GM21619 (cell line): ENCODE data around the gene GRAMD4.

ENCODE experiments used
- ATAC-seq: cut with Tn5 transposase; IDR thresholded peaks from one replicate; pipeline ENCODE4 v1.9.1; 2021; ENCODE audit not compliant: unreplicated experiment

The GRAMD4 gene, protein sequence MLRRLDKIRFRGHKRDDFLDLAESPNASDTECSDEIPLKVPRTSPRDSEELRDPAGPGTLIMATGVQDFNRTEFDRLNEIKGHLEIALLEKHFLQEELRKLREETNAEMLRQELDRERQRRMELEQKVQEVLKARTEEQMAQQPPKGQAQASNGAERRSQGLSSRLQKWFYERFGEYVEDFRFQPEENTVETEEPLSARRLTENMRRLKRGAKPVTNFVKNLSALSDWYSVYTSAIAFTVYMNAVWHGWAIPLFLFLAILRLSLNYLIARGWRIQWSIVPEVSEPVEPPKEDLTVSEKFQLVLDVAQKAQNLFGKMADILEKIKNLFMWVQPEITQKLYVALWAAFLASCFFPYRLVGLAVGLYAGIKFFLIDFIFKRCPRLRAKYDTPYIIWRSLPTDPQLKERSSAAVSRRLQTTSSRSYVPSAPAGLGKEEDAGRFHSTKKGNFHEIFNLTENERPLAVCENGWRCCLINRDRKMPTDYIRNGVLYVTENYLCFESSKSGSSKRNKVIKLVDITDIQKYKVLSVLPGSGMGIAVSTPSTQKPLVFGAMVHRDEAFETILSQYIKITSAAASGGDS

DNA sequence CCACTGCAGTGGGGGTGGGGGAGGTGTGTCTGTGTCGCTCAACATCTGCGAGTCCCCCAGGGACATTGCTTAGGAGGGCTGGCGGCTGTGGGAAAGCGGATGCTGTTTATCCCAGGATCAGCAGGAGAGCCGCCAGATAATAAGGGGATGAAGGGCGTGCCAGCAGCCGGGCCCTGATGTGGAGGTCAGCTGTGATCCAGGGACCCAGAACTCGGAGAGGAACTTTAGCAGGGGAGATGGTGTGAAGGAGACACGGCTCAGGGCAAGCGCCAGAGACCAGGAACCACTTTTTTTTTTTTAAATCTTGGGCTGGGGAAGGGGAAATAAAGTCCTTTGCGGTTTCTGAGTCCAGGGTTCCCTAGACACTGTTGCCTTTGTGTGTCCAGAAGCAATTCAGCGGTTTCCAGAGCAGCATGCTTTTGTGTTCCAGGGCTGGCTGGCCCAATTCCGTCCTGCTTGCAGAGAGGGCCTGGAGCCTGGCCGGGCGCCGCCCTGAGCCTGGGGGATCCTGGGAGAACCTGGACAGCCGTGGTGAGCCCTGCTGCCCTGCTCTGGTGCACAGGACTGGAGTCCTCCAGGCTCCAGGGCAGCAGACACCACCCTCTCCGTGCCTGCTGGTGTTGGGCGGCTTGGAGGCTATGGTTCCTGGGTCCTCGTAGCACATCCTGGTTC, at the start of gene GRAMD4:
Gene GRAMD4, plus strand, starts transcription at position 557 of the 672 bp plus-strand sequence. CDS start 6,414 bp downstream, outside the sequence.
- ATAC-seq = no peak

DNA sequence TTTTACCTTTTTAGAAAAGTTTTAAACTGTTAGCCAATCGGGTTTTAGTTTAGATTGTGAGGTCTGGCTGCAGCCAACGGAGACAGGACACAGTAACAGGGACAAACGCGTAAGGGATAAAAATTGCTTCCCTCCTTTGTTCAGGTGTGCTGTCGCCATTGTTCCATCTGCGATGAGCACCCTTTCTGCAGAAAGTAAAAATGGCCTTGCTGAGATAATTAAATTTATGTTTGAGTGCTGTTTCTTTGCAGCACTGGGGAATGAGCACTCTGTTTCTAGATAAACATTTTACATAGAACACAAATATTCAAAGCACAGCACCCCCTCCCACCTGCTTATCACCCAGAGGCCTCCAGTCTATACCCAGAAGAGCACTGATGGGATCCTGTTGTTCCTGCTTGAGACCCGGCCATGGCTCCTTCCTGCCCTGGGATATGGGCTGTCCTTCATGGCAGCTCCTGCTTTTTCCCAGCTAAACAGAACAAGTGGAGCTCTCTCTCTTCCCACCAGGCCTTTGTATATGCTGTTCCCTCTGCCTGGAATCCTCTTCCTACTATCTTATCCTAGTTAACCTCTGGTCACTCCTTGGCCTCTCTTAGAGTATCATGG, 48.4 kb upstream of the GRAMD4 start:
- no peak for ATAC-seq

DNA sequence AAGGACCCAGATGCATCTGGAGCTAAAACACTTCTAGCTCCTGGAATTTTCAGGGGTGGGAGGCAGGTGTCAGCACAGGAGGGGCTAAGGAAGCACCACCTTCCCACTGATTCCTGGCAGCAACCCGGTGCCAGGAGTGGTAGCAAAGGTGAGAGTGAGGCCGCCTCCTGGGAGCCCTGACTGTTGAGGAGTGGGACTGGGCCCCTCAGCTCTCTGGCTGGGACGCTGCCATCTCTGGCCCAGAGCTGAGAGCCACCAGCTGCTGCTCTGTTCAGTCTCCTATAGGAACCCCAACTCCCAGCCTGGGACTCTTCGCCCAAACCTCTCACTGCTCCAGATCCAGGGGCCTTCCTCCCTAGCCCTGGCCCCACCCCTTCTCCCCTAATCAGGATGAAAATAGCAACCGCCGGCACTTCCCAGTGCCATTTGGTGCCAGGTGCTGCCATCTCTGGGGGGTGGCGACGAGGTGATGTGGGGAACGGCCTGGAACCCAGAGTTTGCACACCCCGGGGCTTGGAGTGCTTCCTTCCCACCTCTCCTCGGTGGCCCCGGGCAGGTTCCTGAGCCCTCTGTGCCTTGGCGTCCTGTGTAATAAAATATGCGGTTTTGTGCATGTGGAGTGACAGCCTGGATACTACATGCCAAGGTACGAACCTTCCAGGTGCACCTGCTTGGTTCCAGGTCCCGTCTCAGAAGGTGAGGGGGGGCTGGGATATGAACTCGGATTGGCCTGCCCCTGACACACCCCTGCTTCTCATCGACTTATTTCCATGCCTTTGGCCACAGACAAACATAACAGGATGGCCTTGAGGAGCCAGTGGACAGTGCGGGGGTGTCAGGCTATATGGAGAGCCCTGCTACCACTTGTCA, 47.0 kb upstream of the GRAMD4 start:
- ATAC-seq = no peak

DNA sequence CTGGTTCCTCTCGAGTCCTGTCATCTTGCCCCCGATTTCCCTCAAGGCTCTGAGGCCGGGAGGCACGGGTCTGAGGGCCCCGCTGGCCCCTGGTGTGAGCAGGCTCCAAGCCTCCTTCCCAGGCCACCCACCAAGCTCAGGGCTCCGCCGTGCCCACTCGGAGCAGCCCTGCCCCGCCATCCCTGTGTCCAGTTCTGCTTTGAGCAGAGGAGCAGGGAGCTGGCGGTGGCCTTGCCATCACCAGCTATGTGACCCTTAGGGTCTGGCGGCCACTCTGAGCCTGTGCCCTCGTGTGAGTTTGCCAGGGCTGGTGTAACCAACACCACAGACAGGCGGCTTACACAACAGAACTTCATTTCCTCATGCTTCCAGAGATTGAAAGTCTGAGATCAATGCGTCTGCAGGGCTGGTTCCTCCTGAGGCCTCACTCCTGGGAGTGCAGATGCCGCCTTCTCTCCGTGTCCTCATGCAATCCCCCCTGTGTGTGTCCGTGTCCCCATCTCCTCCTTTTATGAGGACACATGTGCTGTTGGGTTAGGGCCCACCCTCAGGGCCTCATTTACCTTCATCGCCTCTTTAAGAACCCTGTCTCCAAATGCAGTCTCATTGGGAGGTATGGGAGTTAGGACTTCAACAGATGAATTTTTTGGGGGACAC, 46.3 kb upstream of the GRAMD4 start:
- ATAC-seq = no peak

DNA sequence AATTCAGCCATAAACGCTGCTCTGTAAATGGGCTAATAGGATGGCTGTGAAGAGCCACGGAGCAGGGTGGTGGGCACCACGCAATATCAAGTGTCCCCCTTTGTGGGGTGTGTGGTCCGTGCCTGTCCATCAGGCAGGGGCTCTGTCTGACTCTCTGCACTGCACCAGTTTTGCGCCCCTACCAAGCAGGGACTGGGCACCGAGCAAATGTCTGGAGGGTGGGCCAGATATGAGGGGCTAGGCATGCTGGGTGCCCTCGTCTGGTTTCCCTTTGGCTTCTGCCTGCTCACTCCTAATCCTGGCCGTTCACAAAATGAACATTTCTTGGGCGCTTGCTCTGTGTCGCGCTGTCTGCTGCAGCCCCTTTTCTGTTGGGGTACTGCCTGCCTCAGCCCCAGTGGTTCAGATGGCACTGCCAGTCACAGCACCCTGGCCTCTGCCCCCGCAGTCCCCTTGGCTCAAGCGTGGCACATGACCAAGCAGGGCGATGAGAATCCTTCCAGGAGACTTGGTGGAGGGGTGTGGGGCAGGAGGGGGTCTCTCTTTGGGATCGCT, 45.7 kb upstream of the GRAMD4 start:
- ATAC-seq = no peak

DNA sequence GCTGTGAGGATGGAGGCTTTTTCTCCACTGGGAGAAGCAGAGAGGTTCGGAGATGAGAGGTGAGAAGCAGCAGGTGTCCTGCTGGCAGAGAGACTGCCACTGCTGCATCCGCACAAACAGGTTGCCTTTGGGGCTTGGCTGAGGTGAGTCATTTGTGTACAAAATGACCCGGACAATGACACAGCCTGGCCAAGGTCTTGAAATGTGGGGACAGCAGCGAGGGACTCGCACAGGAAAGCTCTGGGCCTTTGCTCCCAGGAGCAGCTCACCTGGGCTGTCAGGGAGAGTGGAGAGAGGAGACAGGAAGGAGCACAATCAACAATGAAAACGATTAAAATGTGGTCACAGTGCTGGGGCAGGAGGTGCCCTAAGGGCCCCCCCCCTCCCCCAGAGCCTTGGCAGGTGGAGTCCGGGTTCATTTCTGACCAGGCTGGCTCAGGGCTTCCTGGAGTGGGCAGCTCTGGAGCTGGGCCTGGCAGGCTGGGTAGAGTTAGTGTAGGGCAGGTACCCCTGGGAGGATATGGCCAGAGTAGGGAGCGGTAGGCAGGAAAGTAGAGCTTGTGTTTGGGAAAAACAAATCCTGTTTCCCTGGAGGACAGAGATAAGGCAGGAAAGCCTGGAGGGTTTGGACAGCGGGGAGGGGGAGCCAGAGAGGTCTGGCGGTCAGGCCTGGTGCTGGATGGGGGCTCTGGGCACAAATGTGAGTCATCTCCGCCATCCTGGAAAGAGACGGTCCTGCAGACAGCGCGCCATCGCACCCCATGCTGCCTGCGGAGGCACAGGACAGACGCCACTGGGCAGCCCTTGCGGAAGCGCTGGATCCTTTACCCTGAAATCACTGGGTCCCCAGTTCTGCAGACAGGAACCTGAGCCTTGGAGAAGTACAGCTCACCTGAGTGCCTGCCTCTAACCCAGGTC, 44.9 kb upstream of the GRAMD4 start:
- no peak for ATAC-seq

DNA sequence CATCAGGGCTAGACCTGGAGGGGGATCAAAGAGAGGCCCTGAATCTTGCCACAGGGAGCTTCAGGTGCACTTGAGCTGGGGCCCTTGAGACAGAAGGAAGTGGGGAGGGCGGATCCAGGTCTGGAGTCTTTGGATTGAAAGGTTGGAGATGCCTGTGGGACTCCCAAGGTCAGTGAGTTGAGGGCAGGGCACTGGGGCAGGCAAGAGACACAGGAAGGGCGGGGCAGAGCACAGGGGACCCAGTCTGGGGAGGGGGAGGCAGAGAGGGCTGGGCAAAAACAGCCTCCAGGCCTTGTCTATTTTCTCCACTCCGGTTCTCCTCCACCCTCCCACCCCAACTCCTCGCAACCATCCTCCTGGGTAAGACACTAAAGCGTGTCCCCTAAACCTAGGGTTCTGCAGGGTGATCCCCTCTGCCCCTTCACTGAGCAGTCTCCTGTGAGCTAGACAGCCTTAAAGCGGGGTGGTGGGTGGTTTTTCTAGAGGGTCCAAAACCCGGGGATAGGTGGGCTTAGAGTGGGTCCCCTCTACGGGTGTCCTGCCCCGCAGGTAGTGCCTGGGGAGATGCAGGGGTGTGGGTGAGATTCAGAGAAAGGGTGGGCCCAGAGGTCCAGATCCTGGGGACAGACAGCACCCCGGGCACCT, 44.2 kb upstream of the GRAMD4 start:
- no peak for ATAC-seq

DNA sequence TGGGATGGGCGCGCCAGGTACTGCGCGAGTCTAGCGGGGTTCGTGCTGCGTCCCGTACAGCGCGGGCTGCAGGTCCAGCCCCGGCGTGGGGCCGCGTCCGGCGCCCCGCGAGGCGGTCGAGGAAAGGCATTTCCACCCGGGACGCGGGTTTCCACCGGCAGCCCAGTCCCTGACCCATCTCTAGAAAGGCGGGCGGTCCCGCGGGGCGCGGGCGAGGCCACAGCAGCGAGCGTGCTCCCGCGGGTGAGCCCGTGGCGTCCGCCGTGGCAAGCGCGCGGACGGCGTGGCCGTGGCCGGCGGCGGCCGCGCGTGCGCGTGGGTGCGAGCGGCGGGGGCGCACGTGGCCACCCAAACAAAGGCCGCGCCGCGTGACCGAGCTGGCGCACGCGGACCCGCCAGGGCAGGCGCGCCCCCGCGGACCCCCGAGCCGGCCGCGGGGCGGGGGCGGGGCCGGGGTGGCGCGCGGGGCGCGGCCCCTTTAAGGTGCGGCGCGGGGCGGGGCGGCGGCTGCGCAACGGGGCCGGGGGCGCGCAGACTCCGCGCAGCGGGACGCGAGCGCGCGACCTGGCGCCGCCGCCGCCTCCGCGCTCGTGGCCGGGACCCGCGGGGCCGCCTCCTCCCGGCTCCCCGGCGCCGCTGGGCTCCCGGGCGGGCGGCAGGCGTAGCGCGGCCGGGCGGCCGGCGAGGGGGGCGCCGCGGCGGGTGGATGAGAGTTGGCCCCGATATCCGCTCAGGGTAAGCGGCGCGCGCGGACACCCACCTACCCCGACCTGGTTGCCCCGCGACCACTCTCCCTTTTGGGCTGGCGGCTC, 43.4 kb upstream of the GRAMD4 start:
- ATAC-seq = peak; percentile 49

DNA sequence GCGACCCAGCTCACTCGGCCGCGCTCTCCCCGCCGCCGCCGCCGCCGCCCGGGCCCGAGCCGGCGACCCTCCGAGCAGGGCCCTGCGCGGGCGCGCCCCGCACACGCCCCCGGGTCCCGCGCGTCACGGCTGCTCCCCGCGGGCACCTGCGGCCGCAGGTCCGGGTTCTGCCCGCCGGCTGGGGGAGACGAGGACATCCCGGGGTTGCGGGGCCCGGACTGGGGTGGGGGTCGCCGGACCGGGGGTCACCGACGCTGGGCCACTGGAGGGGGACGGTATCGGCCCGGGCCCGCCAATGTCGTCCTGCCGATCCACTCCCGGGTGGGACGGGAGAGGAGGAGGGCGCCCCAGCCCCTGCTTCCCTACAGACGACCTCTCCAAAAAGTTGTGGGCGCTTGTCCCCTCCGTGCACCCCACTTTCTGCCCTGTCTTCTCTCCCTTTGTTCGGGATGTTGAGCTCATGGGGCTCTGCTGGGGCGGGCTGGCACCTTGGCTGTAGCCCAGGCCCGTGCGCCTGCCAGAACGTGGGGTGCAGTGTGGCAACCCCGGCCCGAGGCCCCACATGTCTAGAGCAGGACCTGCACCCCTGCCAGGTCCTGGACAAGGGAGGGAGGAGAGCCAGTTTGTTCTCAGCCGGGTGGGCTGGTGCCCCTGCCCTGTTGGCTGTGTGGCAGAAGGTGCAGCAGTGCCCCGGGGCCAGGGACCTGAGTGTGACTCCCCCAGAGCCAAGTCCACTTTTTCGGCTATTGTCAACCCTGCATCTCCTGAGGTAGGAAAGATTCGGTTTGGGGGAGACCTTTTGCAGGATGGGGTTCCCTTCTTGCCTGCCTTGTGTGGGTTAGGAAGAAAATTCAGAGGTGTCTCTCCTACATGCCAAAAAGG, 42.6 kb upstream of the GRAMD4 start:
- no peak for ATAC-seq

DNA sequence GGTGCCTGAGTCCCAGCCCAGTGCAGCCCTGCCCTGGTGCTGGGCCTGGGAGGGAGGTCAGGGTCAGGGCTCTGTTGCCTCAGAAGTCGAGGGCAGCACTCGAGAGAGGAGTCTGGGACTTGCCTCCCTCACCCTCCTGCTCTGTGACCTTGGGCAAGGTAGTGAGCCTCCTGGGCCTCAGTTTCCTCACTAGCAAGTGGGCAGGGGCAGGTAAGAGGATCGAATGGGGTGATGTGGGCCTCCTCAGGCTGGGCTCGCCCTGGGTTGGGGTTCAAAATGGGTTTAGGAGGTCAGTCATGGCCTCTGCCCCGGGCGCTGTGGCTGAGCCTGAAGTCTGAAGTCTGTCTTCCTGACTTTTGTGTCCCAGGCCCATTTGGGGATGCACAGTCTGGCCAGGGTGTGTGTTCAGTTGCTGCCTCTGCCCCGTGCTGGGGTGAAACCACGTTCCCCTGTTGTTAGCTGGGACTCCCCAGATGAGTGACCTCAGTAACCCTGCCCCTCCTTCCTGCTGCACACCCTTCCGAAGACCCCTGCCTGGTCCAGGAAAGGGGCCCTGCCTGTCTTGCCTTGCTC, 41.8 kb upstream of the GRAMD4 start:
- ATAC-seq = no peak

DNA sequence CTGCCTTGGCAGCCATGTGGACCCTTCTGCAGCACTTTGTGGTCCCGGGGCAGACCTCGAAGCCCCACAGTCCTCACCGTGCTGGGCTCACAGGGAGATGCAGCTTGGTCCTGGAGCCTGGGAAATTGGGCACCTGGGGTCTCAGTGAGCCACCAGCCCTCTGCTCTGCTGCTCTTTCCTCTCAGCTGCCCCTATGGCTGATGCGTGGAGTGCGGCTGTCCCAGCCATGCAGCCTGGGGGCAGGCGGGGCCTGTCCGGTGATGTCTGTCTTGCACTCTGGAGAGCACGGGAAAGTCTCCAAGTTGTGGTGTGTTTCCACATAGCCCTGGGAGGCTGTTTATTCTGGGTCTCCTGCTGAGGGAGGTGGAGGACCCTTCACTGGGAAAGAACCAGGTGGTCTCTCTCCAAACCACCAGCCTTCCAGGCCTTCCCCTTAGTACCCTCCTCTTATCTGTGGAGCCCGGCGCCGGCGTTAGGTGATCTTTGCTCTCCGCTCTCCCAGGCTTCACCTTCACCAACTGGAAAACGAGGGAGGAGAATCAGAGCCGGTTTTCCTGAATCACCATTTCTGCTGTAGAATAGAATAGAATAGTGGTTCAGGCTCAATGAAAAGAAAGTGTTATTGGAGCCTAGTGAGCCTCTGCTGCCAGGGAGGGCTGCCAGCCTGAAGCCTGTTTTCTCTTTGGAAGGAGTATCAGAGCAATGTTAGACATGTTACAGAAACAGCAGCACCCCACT, 41.2 kb upstream of the GRAMD4 start:
- ATAC-seq = no peak

DNA sequence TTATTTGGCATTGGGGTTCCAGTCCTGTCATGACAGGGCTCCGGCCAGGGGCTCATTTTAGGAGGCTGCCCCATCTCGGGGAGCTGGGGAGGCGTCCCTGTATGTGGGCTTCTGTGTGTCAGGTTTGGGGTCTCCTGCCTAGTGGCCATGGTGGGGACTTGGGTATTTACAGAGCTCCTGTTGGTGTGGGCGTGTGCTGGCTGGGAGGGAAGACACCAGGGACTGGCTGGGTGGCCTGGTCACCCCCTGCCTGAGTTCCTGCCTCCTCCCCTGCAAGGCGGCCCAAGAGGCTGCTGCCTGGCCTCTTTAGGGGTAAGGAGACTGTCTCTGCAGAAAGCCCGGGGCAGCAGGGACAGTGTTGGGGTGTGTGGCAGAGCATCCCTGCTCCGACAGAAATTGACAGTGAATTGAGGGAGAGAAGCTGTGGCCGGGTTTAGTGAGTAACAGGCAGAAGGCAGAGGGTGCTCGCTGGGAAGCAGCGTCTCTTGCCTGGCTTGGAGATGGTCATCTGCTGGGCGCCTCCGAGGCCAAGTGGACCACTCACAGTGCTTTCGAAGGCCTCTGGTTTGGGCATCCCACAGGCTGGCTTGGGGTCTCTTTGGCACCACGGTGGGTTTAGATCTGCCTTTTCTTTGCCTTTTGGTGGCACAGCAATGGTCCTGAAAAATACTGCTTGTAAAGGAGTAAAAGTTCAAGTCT, 40.3 kb upstream of the GRAMD4 start:
- no peak for ATAC-seq

DNA sequence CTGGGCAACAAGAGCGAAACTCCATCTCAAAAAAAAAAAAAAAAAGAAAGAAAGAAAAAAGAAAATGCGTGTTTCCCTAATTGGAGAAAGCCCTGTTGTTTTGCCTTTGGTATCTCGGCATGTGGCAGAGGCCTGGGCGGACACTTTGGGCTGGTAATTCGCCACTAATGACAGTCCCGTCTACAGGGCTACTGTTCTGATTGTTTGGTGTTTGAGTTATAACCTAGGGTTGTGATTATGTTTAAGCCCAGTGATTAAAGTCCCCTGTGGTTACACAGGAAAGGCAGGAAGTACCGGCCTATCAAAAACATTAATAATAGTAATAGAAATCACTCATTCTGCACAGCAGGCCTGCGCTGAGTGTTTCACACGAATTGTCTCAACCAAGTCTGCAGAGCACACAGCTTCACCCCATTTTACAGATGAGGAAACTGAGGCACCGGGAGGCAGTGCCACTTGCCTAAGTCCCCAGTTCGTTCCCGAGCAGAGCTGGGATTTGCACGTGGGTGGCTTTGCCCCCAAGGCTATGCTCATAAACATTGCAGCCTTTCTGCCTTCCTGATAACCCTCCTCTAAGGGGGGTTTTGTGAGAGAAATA, 39.1 kb upstream of the GRAMD4 start:
- no peak for ATAC-seq

DNA sequence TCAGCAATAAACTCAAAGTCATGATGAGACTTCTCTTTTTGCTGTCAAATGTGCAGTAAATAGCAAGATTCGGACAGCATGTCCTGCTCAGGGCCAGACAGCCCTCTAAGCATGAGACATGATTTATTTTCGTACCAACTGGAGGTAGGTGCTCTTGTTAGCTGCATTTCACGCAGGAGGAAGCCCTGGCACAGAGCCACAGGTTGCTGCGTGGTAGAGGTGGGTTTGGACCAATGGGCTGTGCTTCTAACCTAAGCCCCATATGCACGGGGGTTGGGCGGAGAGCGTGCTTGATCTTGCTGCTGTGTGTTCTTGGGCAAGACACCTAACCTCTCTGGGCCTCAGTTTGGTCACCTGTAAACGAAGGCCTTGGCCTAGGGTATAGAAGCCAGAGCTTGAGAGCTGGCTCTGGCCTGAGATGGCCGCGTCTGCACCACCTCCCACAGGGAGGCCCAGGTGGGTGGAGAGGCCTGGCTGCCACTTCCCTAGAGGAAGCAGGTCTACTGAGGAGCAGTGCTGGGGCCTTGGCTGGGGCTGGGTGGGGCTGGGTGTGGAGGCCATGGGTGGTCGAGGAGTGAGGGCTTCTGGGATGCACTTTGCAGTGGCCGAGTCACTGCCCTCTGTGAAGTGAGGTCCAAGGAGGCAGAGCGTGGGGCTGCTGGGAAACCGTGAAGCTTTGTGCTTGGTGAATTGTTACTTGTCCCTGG, 38.5 kb upstream of the GRAMD4 start:
- no peak for ATAC-seq
